ENCODE results near the gene ERGIC1. TPM values are rescaled to one million over a fixed set of nuclear protein-coding genes. Genes with fewer than 3 reads are reported as not detected.

ERGIC1 gene
- total and polyA plus RNA-seq, 2 of the 13 experiments (the other 11 are each of a cell fraction or from before 2014, with no cell fraction given): 78.5 to 184 TPM

DNA sequence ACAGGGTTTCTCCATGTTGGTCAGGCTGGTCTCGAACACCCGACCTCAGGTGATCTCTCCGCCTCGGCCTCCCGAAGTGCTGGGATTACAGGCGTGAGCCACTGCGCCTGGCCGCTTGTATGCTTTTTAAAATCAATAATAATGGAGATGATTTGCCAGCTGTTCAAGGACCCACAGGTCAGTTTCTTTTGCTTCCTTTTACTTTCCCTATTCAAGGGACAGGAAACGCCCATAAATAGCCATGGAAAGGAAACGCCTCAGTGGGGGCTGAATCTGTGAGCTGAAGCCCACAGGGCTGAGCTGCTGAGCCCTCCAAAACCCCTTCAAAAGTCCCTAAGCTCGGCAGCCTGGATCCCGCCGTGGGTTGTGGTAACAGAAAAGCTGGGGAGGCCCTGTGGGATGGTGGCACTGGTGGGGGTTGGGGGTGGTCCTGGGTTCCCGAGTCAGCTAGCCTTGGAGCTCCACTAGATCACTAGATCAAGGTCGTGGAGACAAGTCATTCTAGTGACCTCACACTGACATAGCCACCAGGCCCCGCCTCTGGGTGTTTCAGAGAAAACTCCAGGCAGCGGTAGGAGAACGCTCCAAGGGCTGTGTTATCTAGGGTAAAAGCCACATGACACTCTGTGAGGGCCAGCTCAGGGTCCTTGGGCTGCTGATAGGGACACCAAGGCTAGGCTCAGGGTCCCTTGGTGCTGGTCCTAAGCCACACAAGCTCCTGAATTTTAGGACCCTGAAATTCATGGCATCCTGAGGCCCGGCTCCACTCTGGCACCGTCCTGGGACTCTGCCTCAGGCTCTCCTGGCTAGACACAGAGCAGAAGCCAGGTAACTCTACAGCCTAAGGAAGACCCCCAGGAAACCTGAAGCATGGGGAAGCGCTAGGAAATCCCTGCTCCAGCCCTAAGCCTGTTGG lies 45.0 kb upstream of the ERGIC1 start (continued):
- TF ChIP-seq, protein P1, sequence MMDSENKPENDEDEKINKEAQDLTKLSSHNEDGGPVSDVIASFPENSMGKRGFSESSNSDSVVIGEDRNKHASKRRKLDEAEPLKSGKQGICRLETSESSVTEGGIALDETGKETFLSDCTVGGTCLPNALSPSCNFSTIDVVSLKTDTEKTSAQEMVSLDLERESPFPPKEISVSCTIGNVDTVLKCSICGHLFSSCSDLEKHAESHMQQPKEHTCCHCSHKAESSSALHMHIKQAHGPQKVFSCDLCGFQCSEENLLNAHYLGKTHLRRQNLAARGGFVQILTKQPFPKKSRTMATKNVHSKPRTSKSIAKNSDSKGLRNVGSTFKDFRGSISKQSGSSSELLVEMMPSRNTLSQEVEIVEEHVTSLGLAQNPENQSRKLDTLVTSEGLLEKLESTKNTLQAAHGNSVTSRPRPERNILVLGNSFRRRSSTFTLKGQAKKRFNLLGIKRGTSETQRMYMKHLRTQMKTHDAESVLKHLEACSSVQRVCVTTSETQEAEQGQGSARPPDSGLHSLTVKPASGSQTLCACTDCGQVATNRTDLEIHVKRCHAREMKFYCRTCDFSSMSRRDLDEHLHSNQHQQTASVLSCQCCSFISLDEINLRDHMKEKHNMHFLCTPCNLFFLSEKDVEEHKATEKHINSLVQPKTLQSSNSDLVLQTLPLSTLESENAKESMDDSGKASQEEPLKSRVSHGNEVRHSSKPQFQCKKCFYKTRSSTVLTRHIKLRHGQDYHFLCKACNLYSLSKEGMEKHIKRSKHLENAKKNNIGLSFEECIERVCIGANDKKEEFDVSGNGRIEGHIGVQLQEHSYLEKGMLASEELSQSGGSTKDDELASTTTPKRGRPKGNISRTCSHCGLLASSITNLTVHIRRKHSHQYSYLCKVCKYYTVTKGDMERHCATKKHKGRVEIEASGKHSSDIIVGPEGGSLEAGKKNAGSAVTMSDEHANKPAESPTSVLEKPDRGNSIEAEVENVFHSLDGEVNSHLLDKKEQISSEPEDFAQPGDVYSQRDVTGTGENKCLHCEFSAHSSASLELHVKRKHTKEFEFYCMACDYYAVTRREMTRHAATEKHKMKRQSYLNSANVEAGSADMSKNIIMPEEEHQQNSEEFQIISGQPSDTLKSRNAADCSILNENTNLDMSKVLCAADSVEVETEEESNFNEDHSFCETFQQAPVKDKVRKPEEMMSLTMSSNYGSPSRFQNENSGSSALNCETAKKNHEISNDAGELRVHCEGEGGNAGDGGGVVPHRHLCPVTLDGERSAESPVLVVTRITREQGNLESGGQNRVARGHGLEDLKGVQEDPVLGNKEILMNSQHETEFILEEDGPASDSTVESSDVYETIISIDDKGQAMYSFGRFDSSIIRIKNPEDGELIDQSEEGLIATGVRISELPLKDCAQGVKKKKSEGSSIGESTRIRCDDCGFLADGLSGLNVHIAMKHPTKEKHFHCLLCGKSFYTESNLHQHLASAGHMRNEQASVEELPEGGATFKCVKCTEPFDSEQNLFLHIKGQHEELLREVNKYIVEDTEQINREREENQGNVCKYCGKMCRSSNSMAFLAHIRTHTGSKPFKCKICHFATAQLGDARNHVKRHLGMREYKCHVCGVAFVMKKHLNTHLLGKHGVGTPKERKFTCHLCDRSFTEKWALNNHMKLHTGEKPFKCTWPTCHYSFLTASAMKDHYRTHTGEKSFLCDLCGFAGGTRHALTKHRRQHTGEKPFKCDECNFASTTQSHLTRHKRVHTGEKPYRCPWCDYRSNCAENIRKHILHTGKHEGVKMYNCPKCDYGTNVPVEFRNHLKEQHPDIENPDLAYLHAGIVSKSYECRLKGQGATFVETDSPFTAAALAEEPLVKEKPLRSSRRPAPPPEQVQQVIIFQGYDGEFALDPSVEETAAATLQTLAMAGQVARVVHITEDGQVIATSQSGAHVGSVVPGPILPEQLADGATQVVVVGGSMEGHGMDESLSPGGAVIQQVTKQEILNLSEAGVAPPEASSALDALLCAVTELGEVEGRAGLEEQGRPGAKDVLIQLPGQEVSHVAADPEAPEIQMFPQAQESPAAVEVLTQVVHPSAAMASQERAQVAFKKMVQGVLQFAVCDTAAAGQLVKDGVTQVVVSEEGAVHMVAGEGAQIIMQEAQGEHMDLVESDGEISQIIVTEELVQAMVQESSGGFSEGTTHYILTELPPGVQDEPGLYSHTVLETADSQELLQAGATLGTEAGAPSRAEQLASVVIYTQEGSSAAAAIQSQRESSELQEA (CRISPR knock-in tag; IDR thresholded peaks at IDR 0.05; ENCODE audit: not compliant biosample characterization): no peak
- TF ChIP-seq REPIN1 (CRISPR knock-in tag; IDR thresholded peaks at IDR 0.05; ENCODE audit: borderline replicate concordance, low read depth): no peak
- peak; percentile 31 for TF ChIP-seq PHF8 (CRISPR knock-in tag; IDR thresholded peaks at IDR 0.05)
- TF ChIP-seq, protein P2, sequence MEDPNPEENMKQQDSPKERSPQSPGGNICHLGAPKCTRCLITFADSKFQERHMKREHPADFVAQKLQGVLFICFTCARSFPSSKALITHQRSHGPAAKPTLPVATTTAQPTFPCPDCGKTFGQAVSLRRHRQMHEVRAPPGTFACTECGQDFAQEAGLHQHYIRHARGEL (CRISPR knock-in tag; IDR thresholded peaks at IDR 0.05): no peak
- TF ChIP-seq CC2D1A (CRISPR knock-in tag; IDR thresholded peaks at IDR 0.05): no peak
- no peak for TF ChIP-seq SUZ12 (IDR thresholded peaks at IDR 0.05; ENCODE audit: low read depth, low read length)
- TF ChIP-seq POLR2A (IDR thresholded peaks at IDR 0.05; ENCODE audit: insufficient read depth in 1 of 2, low read depth in 2 of 2, low read length in 2 of 2): peak in 1 of 2 experiments; percentile 66; a peak in 3 of 4 replicates
- 0 out of 2 replicates have a peak, but pooled peaks have one; percentile 6 for TF ChIP-seq TBX3 (IDR thresholded peaks at IDR 0.05; ENCODE audit: borderline replicate concordance)
- no peak for TF ChIP-seq ZNF260 (CRISPR knock-in tag; IDR thresholded peaks at IDR 0.05; ENCODE audit: borderline replicate concordance, low read depth)
- TF ChIP-seq, protein P3, sequence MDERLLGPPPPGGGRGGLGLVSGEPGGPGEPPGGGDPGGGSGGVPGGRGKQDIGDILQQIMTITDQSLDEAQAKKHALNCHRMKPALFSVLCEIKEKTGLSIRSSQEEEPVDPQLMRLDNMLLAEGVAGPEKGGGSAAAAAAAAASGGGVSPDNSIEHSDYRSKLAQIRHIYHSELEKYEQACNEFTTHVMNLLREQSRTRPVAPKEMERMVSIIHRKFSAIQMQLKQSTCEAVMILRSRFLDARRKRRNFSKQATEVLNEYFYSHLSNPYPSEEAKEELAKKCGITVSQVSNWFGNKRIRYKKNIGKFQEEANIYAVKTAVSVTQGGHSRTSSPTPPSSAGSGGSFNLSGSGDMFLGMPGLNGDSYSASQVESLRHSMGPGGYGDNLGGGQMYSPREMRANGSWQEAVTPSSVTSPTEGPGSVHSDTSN (CRISPR knock-in tag; IDR thresholded peaks at IDR 0.05): no peak
- TF ChIP-seq ZNF616 (CRISPR knock-in tag; IDR thresholded peaks at IDR 0.05; ENCODE audit: low read depth): no peak
- TF ChIP-seq, protein P4, sequence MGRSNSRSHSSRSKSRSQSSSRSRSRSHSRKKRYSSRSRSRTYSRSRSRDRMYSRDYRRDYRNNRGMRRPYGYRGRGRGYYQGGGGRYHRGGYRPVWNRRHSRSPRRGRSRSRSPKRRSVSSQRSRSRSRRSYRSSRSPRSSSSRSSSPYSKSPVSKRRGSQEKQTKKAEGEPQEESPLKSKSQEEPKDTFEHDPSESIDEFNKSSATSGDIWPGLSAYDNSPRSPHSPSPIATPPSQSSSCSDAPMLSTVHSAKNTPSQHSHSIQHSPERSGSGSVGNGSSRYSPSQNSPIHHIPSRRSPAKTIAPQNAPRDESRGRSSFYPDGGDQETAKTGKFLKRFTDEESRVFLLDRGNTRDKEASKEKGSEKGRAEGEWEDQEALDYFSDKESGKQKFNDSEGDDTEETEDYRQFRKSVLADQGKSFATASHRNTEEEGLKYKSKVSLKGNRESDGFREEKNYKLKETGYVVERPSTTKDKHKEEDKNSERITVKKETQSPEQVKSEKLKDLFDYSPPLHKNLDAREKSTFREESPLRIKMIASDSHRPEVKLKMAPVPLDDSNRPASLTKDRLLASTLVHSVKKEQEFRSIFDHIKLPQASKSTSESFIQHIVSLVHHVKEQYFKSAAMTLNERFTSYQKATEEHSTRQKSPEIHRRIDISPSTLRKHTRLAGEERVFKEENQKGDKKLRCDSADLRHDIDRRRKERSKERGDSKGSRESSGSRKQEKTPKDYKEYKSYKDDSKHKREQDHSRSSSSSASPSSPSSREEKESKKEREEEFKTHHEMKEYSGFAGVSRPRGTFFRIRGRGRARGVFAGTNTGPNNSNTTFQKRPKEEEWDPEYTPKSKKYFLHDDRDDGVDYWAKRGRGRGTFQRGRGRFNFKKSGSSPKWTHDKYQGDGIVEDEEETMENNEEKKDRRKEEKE (IDR thresholded peaks at IDR 0.05): no peak
